PFSK-1 (cell line): ENCODE data around the gene GABBR2.

Experiments
- POLR2AphosphoS5 ChIP-seq: IDR thresholded peaks from 2 replicates; pipeline ENCODE4 v1.6.1; 2012; ENCODE audit warnings: low read depth, mild to moderate bottlenecking, control low read depth, low read length, moderate library complexity
- REST ChIP-seq, 2 experiments: IDR thresholded peaks; 2 replicates each; pipeline versions ENCODE4 v1.6.1 to v1.8.0; 2011 to 2012; ENCODE audit warnings: low read depth in 2 of 2, low read length in 2 of 2, control low read depth in 1 of 2, inconsistent platforms in 1 of 2, mild to moderate bottlenecking in 1 of 2, moderate library complexity in 1 of 2; ENCODE audit not compliant: insufficient read depth in 1 of 2
- SIN3A ChIP-seq: IDR thresholded peaks from 2 replicates; pipeline ENCODE4 v1.6.1; 2012; ENCODE audit warnings: mild to moderate bottlenecking, low read length, moderate library complexity, borderline replicate concordance; ENCODE audit not compliant: insufficient read depth
- TAF1 ChIP-seq: IDR thresholded peaks from 2 replicates; pipeline ENCODE4 v1.6.1; 2012; ENCODE audit warnings: low read length, control low read depth, borderline replicate concordance; ENCODE audit not compliant: insufficient read depth

- TF ChIP-seq TAF1 (no peak), REST (IDR thresholded peaks at IDR 0.05; ENCODE audit: insufficient read depth in 1 of 2, low read depth in 2 of 2, low read length in 2 of 2) (no peak), SIN3A (no peak), POLR2AphosphoS5 (no peak)
These were observed 460.7 kb downstream of the GABBR2 start for GRCh38 chr9:98247831-98248657.
